Hindlimb muscle (tissue), 1 donor: ENCODE data around the gene PHLPP2. TPM values are rescaled to one million over a fixed set of nuclear protein-coding genes. Genes with fewer than 3 reads are reported as not detected.
"Not testable (repeated sequence)": the region's sequence is repeated elsewhere in the genome, so short reads cannot be mapped to it uniquely, and the experiment has no call there.

Experiments
- DNase-seq: peaks from one replicate; pipeline ENCODE4 v3.0.0-alpha.2; 2013
- polyA plus RNA-seq: library from polyadenylated mRNA; unstranded; fragments of 120-200 nt; gene quantifications from one replicate; pipeline ENCODE4 v1.2.1, GENCODE V29; 2013; ENCODE audit not compliant: insufficient read length

The PHLPP2 gene
- polyA plus RNA-seq, 1 donor, result 6.3 TPM

GRCh38 chr16:71614956-71615355, 109.5 kb downstream of the PHLPP2 start:
- DNase-seq, result not testable (repeated sequence)

DNA sequence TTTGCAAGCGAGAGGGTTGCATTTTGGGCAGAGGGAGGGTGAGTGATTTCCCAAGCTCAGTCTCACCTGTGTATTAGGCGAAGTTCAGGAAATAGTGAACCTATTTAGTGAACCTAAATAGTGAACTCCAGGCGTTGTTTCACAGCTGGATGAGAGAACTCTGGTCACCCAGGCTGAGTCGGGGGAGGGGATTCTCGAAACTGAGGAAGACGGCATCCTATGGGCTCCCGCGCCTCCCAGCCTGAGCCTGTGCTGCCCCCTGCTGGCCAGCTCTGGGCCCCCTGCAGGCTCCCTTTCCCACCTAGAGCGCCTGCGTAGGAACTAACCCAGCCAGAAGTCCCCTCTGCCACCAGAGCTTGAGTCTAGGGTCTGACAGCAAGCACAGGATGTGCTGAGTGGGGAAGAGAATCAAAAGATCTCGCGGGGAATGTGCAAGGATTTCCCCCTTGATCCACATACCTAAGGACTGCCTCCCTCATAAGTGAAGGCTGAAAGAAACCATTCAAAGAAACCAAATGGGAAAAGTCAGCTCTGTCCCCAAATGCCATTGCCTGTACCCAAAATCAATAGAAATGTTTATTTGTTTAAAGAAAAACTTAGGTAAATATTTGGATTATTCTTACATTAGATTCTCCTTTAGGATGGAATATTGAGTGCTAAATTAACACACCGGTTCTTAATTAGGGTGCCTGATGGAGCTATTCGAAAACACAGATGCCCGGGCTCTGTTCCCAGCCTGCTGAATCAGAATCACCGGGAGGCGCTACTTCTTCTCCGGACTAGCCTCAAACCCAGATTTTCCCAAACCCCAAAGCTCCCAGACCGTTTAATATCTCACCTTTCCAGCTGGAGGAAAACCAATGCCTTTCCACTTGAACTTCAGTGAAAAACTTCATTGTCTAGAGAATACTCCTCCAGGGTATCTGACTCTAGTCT, 113.3 kb downstream of the PHLPP2 start:
- peak; percentile 33 for DNase-seq

GRCh38 chr16:71610447-71610846, 114.1 kb downstream of the PHLPP2 start:
- DNase-seq, result no peak

- no peak for DNase-seq
These were observed 115.4 kb downstream of the PHLPP2 start for GRCh38 chr16:71609066-71609465.

GRCh38 chr16:71600822-71601221, 123.7 kb downstream of the PHLPP2 start:
- no peak for DNase-seq

GRCh38 chr16:71598426-71598825, 126.1 kb downstream of the PHLPP2 start:
- DNase-seq, result not testable (repeated sequence)

GRCh38 chr16:71595340-71595826, 129.1 kb downstream of the PHLPP2 start:
- DNase-seq, result not testable (repeated sequence)

Other genes with a start within 250 kb of the PHLPP2 start
- gene ZNF19, start 235.4 kb downstream of the PHLPP2 start, polyA plus RNA-seq, result 2.6 TPM
- gene CHST4, start 198.3 kb downstream of the PHLPP2 start, polyA plus RNA-seq, result not detected
- gene TAT, start 147.6 kb downstream of the PHLPP2 start, polyA plus RNA-seq, result not detected
- gene MARVELD3, start 98.5 kb downstream of the PHLPP2 start, polyA plus RNA-seq, result 0.15 TPM
- 49.0 TPM for gene AP1G1, start 84.1 kb upstream of the PHLPP2 start, polyA plus RNA-seq
- 17.8 TPM for gene ATXN1L, start 121.3 kb upstream of the PHLPP2 start, polyA plus RNA-seq
- 10.4 TPM for gene ZNF821, start 159.5 kb upstream of the PHLPP2 start, polyA plus RNA-seq
- 154 TPM for gene IST1, start 170.8 kb upstream of the PHLPP2 start, polyA plus RNA-seq